Astrocyte of the cerebellum (primary cell): Measurements from ENCODE around the gene ACSM2B.

Experiments
- DNase-seq: peaks from one replicate; pipeline ENCODE4 v3.0.0-alpha.2; 2011; ENCODE audit warnings: low read depth
- H3K4me3 ChIP-seq: 2 replicates; pipeline ENCODE4 v1.5.1; 2011; ENCODE audit warnings: mild to moderate bottlenecking, low read depth, low read length, moderate library complexity
- in situ Hi-C: cut with HindIII; loops from 2 replicates; pipeline ENCODE4 v1.10.0; 2017; ENCODE audit warnings: low sequenced_read_pairs
- TF ChIP-seq, protein P1 (sequence below): IDR thresholded peaks from 2 replicates; pipeline ENCODE4 v1.5.1; 2012; ENCODE audit warnings: low read length, low read depth, moderate library complexity, mild to moderate bottlenecking; ENCODE audit errors: missing control alignments

Gene ACSM2B

GRCh38 chr16:20620003-20620402, 43.8 kb upstream of the ACSM2B start:
- in situ Hi-C loops: no loop called here
- TF ChIP-seq, protein P1, sequence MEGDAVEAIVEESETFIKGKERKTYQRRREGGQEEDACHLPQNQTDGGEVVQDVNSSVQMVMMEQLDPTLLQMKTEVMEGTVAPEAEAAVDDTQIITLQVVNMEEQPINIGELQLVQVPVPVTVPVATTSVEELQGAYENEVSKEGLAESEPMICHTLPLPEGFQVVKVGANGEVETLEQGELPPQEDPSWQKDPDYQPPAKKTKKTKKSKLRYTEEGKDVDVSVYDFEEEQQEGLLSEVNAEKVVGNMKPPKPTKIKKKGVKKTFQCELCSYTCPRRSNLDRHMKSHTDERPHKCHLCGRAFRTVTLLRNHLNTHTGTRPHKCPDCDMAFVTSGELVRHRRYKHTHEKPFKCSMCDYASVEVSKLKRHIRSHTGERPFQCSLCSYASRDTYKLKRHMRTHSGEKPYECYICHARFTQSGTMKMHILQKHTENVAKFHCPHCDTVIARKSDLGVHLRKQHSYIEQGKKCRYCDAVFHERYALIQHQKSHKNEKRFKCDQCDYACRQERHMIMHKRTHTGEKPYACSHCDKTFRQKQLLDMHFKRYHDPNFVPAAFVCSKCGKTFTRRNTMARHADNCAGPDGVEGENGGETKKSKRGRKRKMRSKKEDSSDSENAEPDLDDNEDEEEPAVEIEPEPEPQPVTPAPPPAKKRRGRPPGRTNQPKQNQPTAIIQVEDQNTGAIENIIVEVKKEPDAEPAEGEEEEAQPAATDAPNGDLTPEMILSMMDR: no peak
- H3K4me3 ChIP-seq: no peak overlapping the region
- no peak for DNase-seq

DNA sequence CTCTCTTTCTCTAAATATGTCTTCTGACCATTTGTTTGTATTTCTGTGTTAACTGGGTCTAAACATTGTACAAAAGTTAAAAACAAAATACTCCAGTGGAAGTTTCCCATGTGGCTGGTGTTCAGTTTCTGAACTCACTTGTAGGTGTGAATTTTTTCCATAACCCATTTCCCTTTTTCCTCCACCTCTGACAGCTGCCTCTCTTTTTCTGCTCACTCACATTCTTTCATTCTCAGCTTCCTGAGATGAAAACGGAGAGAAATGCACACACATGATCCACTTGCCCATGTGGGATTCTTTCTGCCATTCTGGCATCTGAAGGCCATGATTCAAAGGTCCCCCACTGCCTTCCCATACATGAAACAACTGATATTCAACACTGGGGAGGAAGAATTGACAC, 41.1 kb upstream of the ACSM2B start:
- in situ Hi-C loops: no loop called here
- TF ChIP-seq, protein P1: no peak
- H3K4me3 ChIP-seq: no peak overlapping the region
- DNase-seq: no peak

GRCh38 chr16:20614186-20615141, 38.3 kb upstream of the ACSM2B start:
- no peak for DNase-seq
- in situ Hi-C loops: no loop called here
- H3K4me3 ChIP-seq: no peak overlapping the region
- TF ChIP-seq, protein P1: no peak

- TF ChIP-seq, protein P1: no peak
- in situ Hi-C loops: no loop called here
- H3K4me3 ChIP-seq: no peak overlapping the region
- DNase-seq: no peak
These were observed 37.5 kb upstream of the ACSM2B start for GRCh38 chr16:20613481-20614185.

DNA sequence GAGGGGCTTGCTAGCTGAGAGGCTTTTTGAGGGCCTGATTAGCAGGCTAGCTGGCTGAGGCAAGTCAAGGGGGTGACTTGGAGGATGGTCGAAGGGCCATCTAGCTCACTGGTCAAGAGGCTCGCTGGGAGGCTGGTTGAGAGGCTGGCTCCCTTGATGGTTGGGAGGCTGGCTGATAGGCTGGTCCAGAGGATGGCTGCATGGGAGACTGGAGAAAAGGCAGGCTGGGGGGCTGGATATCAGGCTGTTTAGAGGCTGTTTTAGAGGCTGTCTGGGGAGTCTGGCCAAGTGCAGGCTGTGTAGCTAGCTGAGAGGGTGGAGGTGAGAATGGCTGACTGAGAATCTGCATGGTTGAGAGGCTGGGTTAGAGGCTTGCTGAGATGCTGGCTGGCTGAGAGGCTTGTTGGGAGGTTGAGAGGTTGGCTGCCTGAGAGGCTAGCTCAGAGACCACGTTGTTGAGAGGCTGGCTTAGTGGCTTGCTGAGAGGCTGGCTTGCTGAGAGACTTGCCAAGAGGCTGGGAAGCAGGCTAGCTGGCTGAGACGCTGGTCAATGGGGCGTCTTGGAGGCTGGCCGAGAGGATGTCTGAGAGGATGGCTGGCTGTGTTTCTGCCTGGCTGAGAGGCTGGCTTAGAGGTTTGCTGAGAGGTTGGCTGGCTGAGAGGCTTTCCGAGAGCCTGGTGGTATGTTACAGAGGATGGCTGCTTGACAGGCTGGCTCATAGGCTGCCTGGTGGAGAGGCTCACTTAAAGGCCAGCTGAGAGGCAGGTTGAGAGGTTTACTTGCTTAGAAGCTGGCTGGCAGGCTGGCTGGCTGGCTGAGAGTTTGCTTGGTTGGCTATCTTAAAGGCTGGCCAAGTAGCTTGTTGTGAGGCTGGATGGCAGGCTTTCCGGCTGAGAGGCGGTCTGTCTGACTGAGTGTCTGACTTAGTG, 36.6 kb upstream of the ACSM2B start:
- no peak for DNase-seq
- in situ Hi-C loops: no loop called here
- H3K4me3 ChIP-seq: no peak overlapping the region
- TF ChIP-seq, protein P1: no peak

DNA sequence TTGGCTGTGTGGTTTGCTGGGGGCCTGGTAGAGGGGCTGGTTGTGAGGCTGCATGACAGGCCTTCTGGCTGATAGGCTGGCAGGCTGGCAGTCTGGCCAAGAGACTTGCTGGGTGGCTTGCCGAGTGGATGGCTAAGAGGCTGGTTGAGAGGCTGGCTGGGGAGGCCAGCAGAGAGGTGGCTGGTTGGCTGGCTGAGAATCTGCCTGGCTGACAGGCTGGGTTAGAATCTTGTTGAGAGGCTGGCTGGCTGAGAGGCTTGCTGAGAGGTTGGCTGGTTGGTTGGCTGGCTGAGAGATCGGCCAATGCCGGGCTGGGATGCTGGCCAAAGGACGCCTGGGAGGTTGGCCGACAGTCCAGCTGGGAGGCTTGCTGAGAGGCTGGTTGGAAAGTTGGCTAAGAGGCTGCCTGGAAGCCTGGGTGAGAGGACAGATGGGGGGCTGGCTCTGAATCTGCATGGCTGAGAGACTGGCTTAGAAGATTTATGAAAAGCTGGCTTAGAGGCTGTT, 35.9 kb upstream of the ACSM2B start:
- in situ Hi-C loops: no loop called here
- no peak overlapping the region for H3K4me3 ChIP-seq
- TF ChIP-seq, protein P1: no peak
- no peak for DNase-seq
